Activated T-cell treated with anti-CD3 and anti-CD28 coated beads, Interleukin-2, amount 50 U/mL, for 1 hour (primary cell): ENCODE results near the gene LPCAT4.
"Not testable (repeated sequence)": the region's sequence is repeated elsewhere in the genome, so short reads cannot be mapped to it uniquely, and the experiment has no call there.

Experiments used
- DNase-seq: peaks from one replicate; pipeline ENCODE4 v3.0.0-alpha.2; 2020

The LPCAT4 gene

GRCh38 chr15:34362047-34362773 lies 4.8 kb downstream of the LPCAT4 start:
- DNase-seq = no peak

- DNase-seq = no peak
Observed at GRCh38 chr15:34361278-34361677, 5.7 kb downstream of the LPCAT4 start.

- DNase-seq = no peak
Observed at GRCh38 chr15:34360298-34360697, 6.7 kb downstream of the LPCAT4 start.

- DNase-seq = no peak
Observed at GRCh38 chr15:34359416-34359815, 7.6 kb downstream of the LPCAT4 start.

- DNase-seq = no peak
Observed at GRCh38 chr15:34358948-34359347, 8.0 kb downstream of the LPCAT4 start.

- no peak for DNase-seq
Observed at GRCh38 chr15:34358367-34358766, 8.6 kb downstream of the LPCAT4 start.

- DNase-seq = no peak
Observed at GRCh38 chr15:34357653-34358052, 9.3 kb downstream of the LPCAT4 start.

- DNase-seq = no peak
Observed at GRCh38 chr15:34355241-34355640, 11.8 kb downstream of the LPCAT4 start.

GRCh38 chr15:34354286-34354685 lies 12.7 kb downstream of the LPCAT4 start:
- no peak for DNase-seq

- no peak for DNase-seq
Observed at GRCh38 chr15:34353627-34354026, 13.4 kb downstream of the LPCAT4 start.

GRCh38 chr15:34352996-34353395 lies 14.0 kb downstream of the LPCAT4 start:
- not testable (repeated sequence) for DNase-seq

- no peak for DNase-seq
Observed at GRCh38 chr15:34349769-34350168, 17.2 kb downstream of the LPCAT4 start.

GRCh38 chr15:34348735-34349300 lies 18.2 kb downstream of the LPCAT4 start:
- DNase-seq = no peak

- DNase-seq = no peak
Observed at GRCh38 chr15:34347951-34348638, 18.9 kb downstream of the LPCAT4 start.

- peak; percentile 93 for DNase-seq
Observed at GRCh38 chr15:34342737-34343575, 24.0 kb downstream of the LPCAT4 start, which contains the start of the genes NOP10 and NUTM1. Gene NOP10, minus strand, starts transcription at chr15:34343136. Its CDS starts 63 bp downstream, at chr15:34343073. Gene NUTM1, plus strand, starts transcription at chr15:34343315. Its CDS starts 382 bp downstream, at chr15:34343697.

- DNase-seq = not testable (repeated sequence)
Observed at GRCh38 chr15:34342213-34342736, 24.7 kb downstream of the LPCAT4 start.

GRCh38 chr15:34341381-34342212 lies 25.4 kb downstream of the LPCAT4 start:
- no peak for DNase-seq

GRCh38 chr15:34339946-34340345 lies 27.1 kb downstream of the LPCAT4 start:
- no peak for DNase-seq

GRCh38 chr15:34338347-34338746 lies 28.6 kb downstream of the LPCAT4 start:
- no peak for DNase-seq

- peak; percentile 93 for DNase-seq
Observed at GRCh38 chr15:34337557-34338306, 29.3 kb downstream of the LPCAT4 start, which contains the start of gene SLC12A6. Gene SLC12A6, minus strand, starts transcription at chr15:34337781. Its CDS starts 1,101 bp downstream, at chr15:34336680.
